Measurements from ENCODE around the gene MRPL47.

The MRPL47 gene

DNA sequence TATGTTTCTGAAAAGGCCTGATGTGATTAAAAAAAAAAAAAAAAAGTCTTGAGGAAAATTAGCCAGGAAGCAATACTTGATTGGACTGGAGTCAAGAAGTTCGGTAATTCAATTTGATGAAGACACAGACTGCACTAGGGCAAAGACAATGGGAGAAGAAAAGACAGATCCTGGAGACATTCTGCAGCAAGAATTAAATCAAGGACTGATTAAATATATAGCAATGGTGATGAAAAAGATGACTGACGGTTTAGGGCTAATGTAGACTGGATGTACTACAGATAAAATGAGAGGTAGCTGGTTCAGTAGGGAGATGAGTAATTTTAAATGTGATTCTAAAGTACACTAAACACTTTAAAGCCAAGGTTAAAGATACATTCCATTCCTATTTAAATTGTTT lies 13.8 kb downstream of the MRPL47 start:
- DNase-seq, result no peak

DNA sequence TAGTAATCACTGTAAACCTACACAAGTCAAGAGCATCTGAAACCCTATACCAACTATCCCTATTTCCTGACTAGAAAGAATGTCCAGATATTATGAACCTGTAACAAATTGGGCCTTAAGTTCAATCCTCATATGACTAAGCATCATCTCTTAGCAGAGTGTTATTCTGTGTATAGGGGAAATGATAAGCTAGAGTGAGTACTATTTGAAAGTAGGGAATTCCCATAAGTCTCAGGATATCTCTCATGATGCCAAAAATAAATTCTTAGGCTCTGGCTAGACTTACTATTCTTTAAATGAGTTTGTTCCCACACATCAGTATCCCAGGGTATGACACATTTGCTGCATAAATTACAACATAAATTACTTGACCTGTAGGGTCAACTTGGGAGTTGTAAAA lies 15.3 kb downstream of the MRPL47 start:
- DNase-seq, result no peak

GRCh38 chr3:179580992-179581391 lies 23.4 kb downstream of the MRPL47 start:
- DNase-seq, result no peak

GRCh38 chr3:179565496-179565895 lies 38.9 kb downstream of the MRPL47 start:
- DNase-seq, result no peak

DNA sequence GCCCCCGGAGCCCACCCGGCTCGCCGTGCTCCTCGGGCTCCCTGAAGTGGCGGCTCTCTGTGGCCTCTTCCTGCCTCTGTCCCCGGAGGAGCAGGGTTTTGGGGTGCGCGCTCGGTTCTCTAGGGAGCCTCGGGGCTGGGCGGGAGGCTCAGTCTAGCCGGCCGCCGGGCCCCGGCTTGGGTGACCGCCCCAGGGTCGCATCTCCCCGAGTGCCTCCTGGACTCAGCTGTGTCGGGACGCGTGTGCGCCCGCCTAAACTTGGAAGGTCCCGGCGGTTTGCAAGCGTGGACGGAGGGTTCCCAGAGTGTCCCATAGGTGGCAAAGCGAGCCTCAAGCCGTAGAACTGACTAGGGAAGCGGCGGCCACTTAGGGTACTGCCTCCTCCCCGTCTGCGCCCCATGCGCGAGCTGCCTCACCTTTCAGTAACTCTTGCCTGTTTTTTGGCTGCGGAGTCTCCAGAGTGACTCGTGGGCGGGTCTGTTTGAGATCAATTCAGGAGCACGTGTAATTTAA lies 41.1 kb downstream of the MRPL47 start:
- DNase-seq, result peak; percentile 66

DNA sequence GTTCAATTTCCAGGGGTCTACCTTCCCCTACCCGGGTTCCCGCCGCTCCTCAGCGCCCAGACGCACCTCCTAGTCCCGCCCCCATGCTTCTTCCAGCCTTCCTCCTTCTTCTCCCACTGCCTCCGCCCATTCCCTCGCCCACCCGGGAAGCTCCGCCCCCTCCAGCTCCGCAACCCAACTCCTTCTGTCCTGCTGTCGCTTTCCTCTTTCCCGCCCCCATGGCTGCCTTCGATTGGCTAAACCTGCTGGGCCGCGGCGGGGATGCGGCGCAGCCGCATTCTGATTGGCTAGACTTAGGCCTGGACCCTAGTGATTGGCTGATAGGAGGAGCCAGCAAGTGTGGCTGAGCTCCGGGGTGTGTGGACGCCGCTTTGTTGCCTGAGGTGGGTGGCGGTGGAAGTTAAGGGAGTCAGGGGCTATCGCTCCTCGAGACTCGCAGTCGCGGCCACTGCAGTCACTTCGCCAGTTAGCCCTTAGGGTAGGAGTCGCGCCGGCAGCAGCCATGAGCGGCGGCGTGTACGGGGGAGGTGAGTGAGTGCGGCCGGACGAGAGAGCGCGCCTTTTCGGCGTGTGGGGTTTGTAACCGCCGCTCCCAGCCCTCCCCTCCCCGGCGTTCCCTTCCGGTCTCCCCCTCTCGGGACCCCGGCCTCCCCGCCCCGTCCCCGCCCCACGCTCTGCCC lies 41.7 kb downstream of the MRPL47 start, which contains the start of gene ACTL6A:
Gene ACTL6A (plus strand): TSS at position 336 of the 680 bp plus-strand sequence. CDS start 167 bp downstream, at position 503.
- peak; percentile 99 for DNase-seq

DNA sequence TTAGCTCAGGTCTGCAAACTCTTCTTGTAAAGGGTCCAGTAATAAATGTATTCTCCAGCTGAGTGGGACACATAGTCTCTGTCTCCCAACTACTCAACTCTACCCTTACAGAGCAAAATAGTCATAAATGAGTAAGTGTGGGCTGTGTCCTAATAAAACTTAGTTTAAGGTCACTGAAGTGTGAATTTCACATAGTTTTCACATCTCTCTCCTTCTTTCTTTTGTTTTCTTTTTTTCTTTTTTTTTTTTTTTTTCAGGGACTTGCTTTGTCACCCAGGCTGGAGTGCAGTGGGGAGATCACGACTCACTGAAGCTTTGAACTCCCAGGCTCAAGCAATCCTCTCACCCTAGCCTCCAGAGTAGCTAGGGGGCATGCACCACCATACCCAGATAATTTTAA lies 43.6 kb downstream of the MRPL47 start:
- no peak for DNase-seq

DNA sequence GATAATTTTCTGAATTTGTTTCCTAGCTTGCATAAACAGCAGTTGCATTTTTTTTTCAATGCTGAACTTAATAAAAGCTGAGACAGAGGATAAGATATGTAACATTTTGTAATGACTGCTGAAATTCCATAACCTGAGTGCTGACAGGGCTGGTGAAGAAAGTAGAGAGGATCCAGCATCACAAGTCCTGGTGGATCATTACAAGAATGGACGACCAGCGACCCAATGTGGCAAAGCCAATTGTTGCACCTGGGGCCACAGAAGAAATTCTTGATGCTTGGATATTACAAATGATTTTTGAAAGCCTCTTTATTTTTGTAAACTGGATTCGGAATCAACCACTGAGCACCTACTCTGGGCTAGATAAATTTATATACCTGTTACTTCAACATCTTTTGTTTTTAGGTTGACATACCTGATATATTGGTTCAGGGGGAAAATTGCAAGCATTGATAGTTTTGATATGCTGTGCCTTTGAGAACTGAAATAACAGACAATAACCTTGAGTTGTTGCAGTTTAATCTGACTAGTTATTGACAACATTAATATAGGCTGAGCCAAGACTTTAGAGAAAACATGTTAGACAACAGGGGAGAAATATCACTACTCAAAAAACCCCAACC lies 45.6 kb downstream of the MRPL47 start:
- DNase-seq, result peak; percentile 49

DNA sequence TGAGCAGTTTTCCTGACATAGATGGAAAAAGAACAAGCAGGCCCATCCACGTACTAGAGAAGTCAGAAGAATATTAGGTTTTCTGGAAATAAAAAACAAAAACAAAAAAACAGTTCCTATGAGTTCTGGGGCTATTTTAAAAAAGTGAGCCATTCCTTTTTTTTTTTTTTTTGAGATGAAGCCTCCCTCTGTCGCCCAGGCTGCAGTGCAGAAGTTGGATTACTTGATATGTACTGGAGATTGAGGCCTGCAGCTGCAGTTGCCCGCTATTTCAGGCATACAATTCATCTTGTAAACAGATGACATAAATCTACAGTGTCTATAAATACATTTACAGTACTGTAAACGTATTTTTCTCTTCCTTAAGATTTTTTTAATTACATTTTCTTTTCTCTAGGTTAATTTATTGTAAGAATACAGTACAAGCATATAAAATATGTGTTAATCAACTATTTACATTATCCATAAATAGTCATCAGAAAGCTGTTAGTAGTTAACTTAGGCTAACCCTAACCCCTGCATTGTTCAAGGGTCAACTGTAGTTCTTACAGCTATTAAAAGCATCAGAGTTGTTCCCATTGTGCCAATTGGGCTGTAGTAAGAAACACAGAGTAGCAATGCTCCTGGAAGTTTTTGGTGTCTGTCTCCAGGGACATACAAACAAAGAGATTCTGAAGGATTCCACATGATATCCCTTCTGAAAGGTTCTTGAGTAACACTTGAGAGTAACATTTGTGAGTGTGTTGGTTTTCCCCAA lies 52.9 kb downstream of the MRPL47 start:
- DNase-seq, result no peak

- no peak for DNase-seq
Observed at GRCh38 chr3:179546814-179547241, 57.6 kb downstream of the MRPL47 start.

DNA sequence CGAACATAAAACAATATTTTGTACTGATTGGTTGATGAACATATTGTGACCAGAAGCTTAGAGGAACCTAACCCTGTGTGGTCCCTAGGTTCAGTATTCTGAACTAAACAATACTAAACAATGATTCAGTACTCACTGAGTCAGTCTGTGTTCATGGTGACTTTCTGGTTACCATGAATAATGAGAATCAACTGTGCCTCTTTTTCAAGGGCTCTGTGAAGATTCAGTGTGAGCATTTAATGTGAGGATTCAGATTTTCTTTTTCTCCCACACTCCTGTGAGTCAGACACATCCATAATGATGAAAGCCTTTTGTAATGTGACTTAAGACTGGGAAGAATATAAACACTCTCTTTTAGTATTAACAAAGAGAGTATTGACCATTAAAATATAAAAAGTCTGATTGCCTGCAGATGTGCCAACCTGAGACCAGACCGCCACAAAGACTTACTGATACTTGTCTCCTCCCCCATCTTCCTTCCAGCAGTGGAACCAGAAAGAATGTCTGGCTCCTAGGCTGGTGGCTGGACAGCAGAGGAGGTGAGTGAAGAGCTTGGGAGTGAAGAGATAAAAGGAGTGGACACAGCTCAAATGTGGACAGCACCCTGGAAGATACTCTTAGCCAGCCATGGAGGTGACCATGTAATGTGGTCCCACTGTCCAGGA lies 59.3 kb downstream of the MRPL47 start:
- no peak for DNase-seq

GRCh38 chr3:179542375-179542774 lies 62.1 kb downstream of the MRPL47 start:
- DNase-seq, result no peak

- no peak for DNase-seq
Observed at GRCh38 chr3:179541596-179541995, 62.8 kb downstream of the MRPL47 start.

DNA sequence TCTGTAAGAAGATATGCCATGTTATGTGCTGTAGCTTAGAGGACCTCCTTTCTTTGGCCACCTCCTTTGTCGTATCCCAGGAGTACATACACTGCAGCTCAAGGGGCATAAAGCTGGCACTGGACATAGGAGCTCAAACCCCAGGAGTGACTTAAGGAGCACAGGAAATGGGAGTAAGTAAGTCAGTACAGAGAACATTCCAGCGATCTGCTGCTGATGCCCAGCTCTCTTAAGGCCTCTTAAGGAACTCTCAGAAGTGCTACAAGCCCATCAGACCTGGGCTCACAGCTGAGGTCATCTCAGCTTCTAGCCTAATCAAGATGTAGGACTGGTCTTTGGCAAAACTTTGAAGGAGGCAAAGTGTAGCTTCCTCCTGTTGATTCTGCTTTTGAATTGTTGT lies 63.3 kb downstream of the MRPL47 start:
- no peak for DNase-seq
